HepG2 (cell line): ENCODE data around the gene MNAT1. TPM values are rescaled to one million over a fixed set of nuclear protein-coding genes. Genes with fewer than 3 reads are reported as not detected.

ENCODE experiments used
- ARID5B ChIP-seq: IDR thresholded peaks from 2 replicates; pipeline ENCODE4 v1.4.0; 2020; ENCODE audit warnings: mild to moderate bottlenecking, missing genetic modification reagents
- ASH2L ChIP-seq: fragments of 300-600, 200-600 bp; sonication (generic); IDR thresholded peaks from 2 replicates; pipeline ENCODE4 v1.7.0; 2017; ENCODE audit warnings: low read depth, mild to moderate bottlenecking, moderate library complexity, mixed read lengths, low read length; ENCODE audit not compliant: insufficient read length
- CHD4 ChIP-seq: fragments of 200-600 bp; sonication (generic); IDR thresholded peaks from 2 replicates; pipeline ENCODE4 v1.7.0; 2017; ENCODE audit warnings: mild to moderate bottlenecking, low read length, borderline replicate concordance
- CREBL2 ChIP-seq: sonication (generic); formaldehyde crosslinking; IDR thresholded peaks from 2 replicates; pipeline ENCODE4 v1.8.1; 2023; ENCODE audit warnings: missing genetic modification reagents, mild to moderate bottlenecking, borderline replicate concordance
- EZH2 ChIP-seq: conservative IDR thresholded peaks from 2 replicates; pipeline ENCODE4 v1.6.1; 2012; ENCODE audit warnings: mild to moderate bottlenecking, low read depth, low read length, moderate library complexity
- HES4 ChIP-seq: sonication (generic); formaldehyde crosslinking; IDR thresholded peaks from 2 replicates; pipeline ENCODE4 v1.9.0; 2021; ENCODE audit warnings: mild to moderate bottlenecking, missing genetic modification reagents, borderline replicate concordance
- KLF9 ChIP-seq: IDR thresholded peaks from 2 replicates; pipeline ENCODE4 v1.6.1; 2016; ENCODE audit warnings: low read depth
- MAFG ChIP-seq: sonication (generic); formaldehyde crosslinking; IDR thresholded peaks from 2 replicates; pipeline ENCODE4 v1.5.1; 2020; ENCODE audit warnings: mild to moderate bottlenecking, missing genetic modification reagents
- MXD3 ChIP-seq: IDR thresholded peaks from 2 replicates; pipeline ENCODE4 v1.6.1; 2016; ENCODE audit warnings: mild to moderate bottlenecking, missing biosample characterization, missing genetic modification reagents
- NFRKB ChIP-seq: fragments of 450-650 bp; IDR thresholded peaks from 2 replicates; pipeline ENCODE4 v1.6.1; 2017
- SP4 ChIP-seq: sonication (generic); formaldehyde crosslinking; IDR thresholded peaks from 2 replicates; pipeline ENCODE4 v1.8.1; 2023; ENCODE audit warnings: mild to moderate bottlenecking, missing genetic modification reagents
- ZNF18 ChIP-seq: sonication (generic); formaldehyde crosslinking; IDR thresholded peaks from 2 replicates; pipeline ENCODE4 v1.8.0; 2022; ENCODE audit warnings: mild to moderate bottlenecking, missing genetic modification reagents; ENCODE audit not compliant: insufficient replicate concordance
- ZNF468 ChIP-seq: sonication (generic); formaldehyde crosslinking; IDR thresholded peaks from 2 replicates; pipeline ENCODE4 v1.8.0; 2022; ENCODE audit warnings: mild to moderate bottlenecking, moderate library complexity, missing genetic modification reagents
- ZNF556 ChIP-seq: sonication (generic); formaldehyde crosslinking; IDR thresholded peaks from 2 replicates; pipeline ENCODE4 v1.4.0; 2020; ENCODE audit warnings: mild to moderate bottlenecking, missing genetic modification reagents, borderline replicate concordance
- ZNF577 ChIP-seq: sonication (generic); formaldehyde crosslinking; IDR thresholded peaks from 2 replicates; pipeline ENCODE4 v1.4.0; 2020; ENCODE audit warnings: mild to moderate bottlenecking, low read depth, missing genetic modification reagents, borderline replicate concordance
- ZNF609 ChIP-seq: sonication (generic); formaldehyde crosslinking; IDR thresholded peaks from 2 replicates; pipeline ENCODE4 v1.4.0; 2020; ENCODE audit warnings: mild to moderate bottlenecking, missing genetic modification reagents, borderline replicate concordance
- ZNF747 ChIP-seq: sonication (generic); formaldehyde crosslinking; IDR thresholded peaks from 2 replicates; pipeline ENCODE4 v1.8.1; 2023; ENCODE audit warnings: missing genetic modification reagents, mild to moderate bottlenecking, borderline replicate concordance
- ZNF790 ChIP-seq: sonication (generic); formaldehyde crosslinking; IDR thresholded peaks from 2 replicates; pipeline ENCODE4 v1.8.0; 2022; ENCODE audit warnings: missing genetic modification reagents, mild to moderate bottlenecking, borderline replicate concordance
- polyA plus RNA-seq, 8 experiments: library from polyadenylated mRNA; depleted of rRNA in 3 of 8; stranded (reverse) in 7 of 8; unstranded in 1 of 8; fragments of >200 nt; fragmentation: Illumina TruSeq in 4 of 8; extraction: Trizol in 4 of 8; gene quantifications; 2 replicates each; pipeline versions ENCODE4 v1.2.1 to v1.2.3, GENCODE V29; 2011 to 2016; ENCODE audit warnings: low read depth in 4 of 8, missing spikeins in 1 of 8, mixed read lengths in 1 of 8; ENCODE audit not compliant: insufficient read depth in 1 of 8
- total RNA-seq, 5 experiments: library from RNA; depleted of rRNA; stranded (reverse); fragments of >200 nt; fragmentation: Illumina TruSeq; extraction: Trizol; gene quantifications; 2 replicates each; pipeline ENCODE4 v1.2.3, GENCODE V29; 2016; ENCODE audit warnings: low read depth in 1 of 5

Gene MNAT1
- total and polyA plus RNA-seq, 2 of the 13 experiments (the other 11 are each of a cell fraction or from before 2014, with no cell fraction given): 49.2 to 94.8 TPM

- TF ChIP-seq ZNF609 (CRISPR knock-in tag) (no peak), CREBL2 (no peak), ZNF747 (CRISPR knock-in tag) (no peak), SP4 (no peak), ZNF18 (CRISPR knock-in tag) (no peak), ASH2L (no peak), CHD4 (peak; percentile 72; the same call in 1 of the 2 replicates), ZNF790 (CRISPR knock-in tag) (no peak), ZNF468 (no peak), EZH2 (no peak), ARID5B (CRISPR knock-in tag) (peak; percentile 91), ZNF556 (CRISPR knock-in tag) (no peak), MXD3 (CRISPR knock-in tag) (no peak), MAFG (no peak), HES4 (CRISPR knock-in tag) (no peak), ZNF577 (no peak), KLF9 (CRISPR knock-in tag) (no peak), NFRKB (no peak)
Observed at GRCh38 chr14:60691383-60692113, 43.0 kb upstream of the MNAT1 start (continued).
